HepG2 (cell line): ENCODE measurements around the gene ZFAND3. TPM values are rescaled to one million over a fixed set of nuclear protein-coding genes. Genes with fewer than 3 reads are reported as not detected.

Experiments used
- ATAC-seq: fragments of 200-7000 bp; cut with Tn5 transposase; 3 replicates; pipeline ENCODE4 v1.9.1; 2020; ENCODE audit warnings: mild to moderate bottlenecking, moderate library complexity
- BruUV-seq: library from RNA; stranded (reverse); fragments of 400-500 nt; replicated peaks from 2 replicates; lab custom pipeline; 2021; lab: Mats Ljungman, UMichigan
- CTCF ChIA-PET: fragments of 300-600 bp; formaldehyde crosslinking; extraction: SDS; loops from one replicate; lab custom pipeline; 2021; ENCODE audit warnings: low total read pairs, inconsistent platforms, low intra/inter-chr PET ratio; lab: Yijun Ruan, JAX
- POLR2A ChIA-PET: fragments of 350-600 bp; sonication (Branson Sonifier 250); formaldehyde crosslinking; loops from one replicate; lab custom pipeline; 2020; ENCODE audit warnings: antibody characterized with exemption, inconsistent platforms; lab: Yijun Ruan, JAX
- DNase-seq: peaks from one replicate; pipeline ENCODE4 v3.0.0-alpha.2; 2015; ENCODE audit warnings: low spot score
- FAIRE-seq: peaks from 3 replicates; lab custom pipeline; 2011; peaks lifted over from hg19 to GRCh38; lab: Jason Lieb, UNC
- H2AFZ ChIP-seq: one replicate; pipeline ENCODE4 v1.6.1; 2011; ENCODE audit warnings: low read length, inconsistent platforms
- H3K27ac ChIP-seq: fragments of 300-600 bp; 3 replicates; pipeline ENCODE4 v1.8.0; 2011; ENCODE audit warnings: mixed run types, mild to moderate bottlenecking, mixed read lengths, low read length, inconsistent platforms; ENCODE audit not compliant: insufficient read depth; ENCODE audit errors: extremely low read length
- H3K27me3 ChIP-seq, 2 experiments: fragments of 200-600 bp in 1 of 2; 2 replicates in 1 of 2; 3 replicates in 1 of 2; pipeline versions ENCODE4 v1.6.0 to v1.8.0; 2011; ENCODE audit warnings: low read length in 2 of 2, mild to moderate bottlenecking in 2 of 2, moderate library complexity in 2 of 2, inconsistent platforms in 1 of 2; ENCODE audit not compliant: insufficient read depth in 2 of 2, control insufficient read depth in 1 of 2
- H3K36me3 ChIP-seq, 2 experiments: fragments of 200-600 bp in 1 of 2; replicated peaks in 1 of 2; 2 replicates in 1 of 2; 3 replicates in 1 of 2; pipeline versions ENCODE4 v1.5.1 to v1.8.0; 2011; ENCODE audit warnings: low read length in 2 of 2, inconsistent platforms in 1 of 2; ENCODE audit not compliant: insufficient read depth in 2 of 2, control insufficient read depth in 1 of 2
- H3K4me1 ChIP-seq: 2 replicates; pipeline ENCODE4 v1.5.1; 2012; ENCODE audit warnings: low read length, inconsistent platforms; ENCODE audit not compliant: insufficient read depth
- H3K4me2 ChIP-seq: 2 replicates; pipeline ENCODE4 v1.6.0; 2011; ENCODE audit warnings: low read depth, low read length, inconsistent platforms
- H3K4me3 ChIP-seq, 3 experiments: fragments of 200-600 bp in 1 of 3; sonication (generic), shearing (Covaris generic) in 1 of 3; replicated peaks in 1 of 3; 2 replicates each; pipeline ENCODE4 v1.5.1; 2011 to 2016; ENCODE audit warnings: low read length in 3 of 3, inconsistent platforms in 2 of 3, low read depth in 2 of 3, mild to moderate bottlenecking in 2 of 3, control low read depth in 1 of 3, mixed read lengths in 1 of 3; ENCODE audit not compliant: insufficient read depth in 1 of 3
- H3K79me2 ChIP-seq: one replicate; pipeline ENCODE4 v1.6.1; 2011; ENCODE audit warnings: low read length, inconsistent platforms; ENCODE audit not compliant: insufficient read depth
- H3K9ac ChIP-seq: 2 replicates; pipeline ENCODE4 v1.6.0; 2011; ENCODE audit warnings: mild to moderate bottlenecking, low read depth, low read length, inconsistent platforms; ENCODE audit not compliant: insufficient read depth
- H3K9me3 ChIP-seq: 2 replicates; pipeline ENCODE4 v1.5.1; 2012; ENCODE audit warnings: mild to moderate bottlenecking, low read length
- H4K20me1 ChIP-seq: 2 replicates; pipeline ENCODE4 v1.6.0; 2011; ENCODE audit warnings: inconsistent platforms, mild to moderate bottlenecking, low read length, moderate library complexity; ENCODE audit not compliant: insufficient read depth
- CEBPG ChIP-seq: IDR thresholded peaks from 2 replicates; pipeline ENCODE4 v1.6.1; 2016
- DNMT3B ChIP-seq: conservative IDR thresholded peaks from 2 replicates; pipeline ENCODE4 v1.6.1; 2016; ENCODE audit warnings: missing biosample characterization, control low read depth
- FOSL2 ChIP-seq: sonication (generic); formaldehyde crosslinking; IDR thresholded peaks from 2 replicates; pipeline ENCODE4 v1.4.0; 2020; ENCODE audit warnings: missing genetic modification reagents
- FOXA3 ChIP-seq: IDR thresholded peaks from 2 replicates; pipeline ENCODE4 v1.6.1; 2016; ENCODE audit warnings: missing genetic modification reagents, missing compliant biosample characterization
- FOXK2 ChIP-seq: fragments of 450-650 bp; IDR thresholded peaks from 2 replicates; pipeline ENCODE4 v1.6.1; 2016
- GATAD2A ChIP-seq: IDR thresholded peaks from 2 replicates; pipeline ENCODE4 v1.6.1; 2016
- ISL2 ChIP-seq: sonication (generic); formaldehyde crosslinking; IDR thresholded peaks from 2 replicates; pipeline ENCODE4 v1.5.0; 2020; ENCODE audit warnings: missing genetic modification reagents
- NFIC ChIP-seq: IDR thresholded peaks from 2 replicates; pipeline ENCODE4 v1.6.1; 2012; ENCODE audit warnings: mild to moderate bottlenecking, low read length, inconsistent platforms
- NR2C2 ChIP-seq: sonication (generic); formaldehyde crosslinking; IDR thresholded peaks from 2 replicates; pipeline ENCODE4 v1.4.0; 2020; ENCODE audit warnings: missing genetic modification reagents, mild to moderate bottlenecking, moderate library complexity, borderline replicate concordance
- SOX6 ChIP-seq, 2 experiments: fragments of 450-650 bp in 1 of 2; sonication (generic) in 1 of 2; formaldehyde crosslinking in 1 of 2; IDR thresholded peaks; 2 replicates each; pipeline versions ENCODE4 v1.4.0 to v1.6.1; 2017 to 2020; ENCODE audit warnings: antibody characterized with exemption in 1 of 2, mild to moderate bottlenecking in 1 of 2, missing genetic modification reagents in 1 of 2
- U2AF1 ChIP-seq: fragments of 200-400 bp; formaldehyde crosslinking; optimal IDR thresholded peaks from 2 replicates; pipeline ENCODE3; 2017; ENCODE audit warnings: mild to moderate bottlenecking, low read depth, low read length
- ZNF3 ChIP-seq: IDR thresholded peaks from 2 replicates; pipeline ENCODE4 v1.7.0; 2017; ENCODE audit warnings: inconsistent platforms
- ZNF644 ChIP-seq: IDR thresholded peaks from 2 replicates; pipeline ENCODE4 v1.6.1; 2016; ENCODE audit warnings: low read depth
- ZZZ3 ChIP-seq: sonication (generic); formaldehyde crosslinking; IDR thresholded peaks from 2 replicates; pipeline ENCODE4 v1.4.0; 2020; ENCODE audit warnings: missing genetic modification reagents, mild to moderate bottlenecking, borderline replicate concordance
- WGBS: methylation state at CpG from one replicate; pipeline ENCODE4 v1.1.6; 2017; ENCODE audit warnings: low lambda C conversion rate; 5-methylcytosine and 5-hydroxymethylcytosine counted together
- in situ Hi-C: cut with HindIII; loops from 2 replicates; pipeline ENCODE4 v1.10.0; 2017; ENCODE audit warnings: low pct_unique_long_range_greater_than_20kb; ENCODE audit not compliant: extremely low pct_ligation_motif_present
- intact Hi-C: fragments of 100-400 bp; cut with micrococcal nuclease; formaldehyde crosslinking; loops from one replicate; pipeline ENCODE4 v1.10.0; 2022; ENCODE audit not compliant: unreplicated experiment
- polyA plus RNA-seq, 8 experiments: library from polyadenylated mRNA; depleted of rRNA in 3 of 8; stranded (reverse) in 7 of 8; unstranded in 1 of 8; fragments of >200 nt; fragmentation: Illumina TruSeq in 4 of 8; extraction: Trizol in 4 of 8; gene quantifications; 2 replicates each; pipeline versions ENCODE4 v1.2.1 to v1.2.3, GENCODE V29; 2011 to 2016; ENCODE audit warnings: low read depth in 4 of 8, missing spikeins in 1 of 8, mixed read lengths in 1 of 8; ENCODE audit not compliant: insufficient read depth in 1 of 8
- total RNA-seq, 5 experiments: library from RNA; depleted of rRNA; stranded (reverse); fragments of >200 nt; fragmentation: Illumina TruSeq; extraction: Trizol; gene quantifications; 2 replicates each; pipeline ENCODE4 v1.2.3, GENCODE V29; 2016; ENCODE audit warnings: low read depth in 1 of 5
- TF ChIP-seq, protein P1 (sequence below): sonication (generic); formaldehyde crosslinking; IDR thresholded peaks from 2 replicates; pipeline ENCODE4 v1.4.0; 2020; ENCODE audit warnings: mild to moderate bottlenecking, missing genetic modification reagents
- TF ChIP-seq, protein P2 (sequence below), 2 experiments: fragments of 450-650 bp in 1 of 2; sonication (generic) in 1 of 2; formaldehyde crosslinking; IDR thresholded peaks; 2 replicates each; pipeline versions ENCODE4 v1.5.0 to v1.8.0; 2020 to 2022; ENCODE audit warnings: mild to moderate bottlenecking in 1 of 2, missing genetic modification reagents in 1 of 2
- TF ChIP-seq, protein P3 (sequence below): sonication (generic); formaldehyde crosslinking; IDR thresholded peaks from 2 replicates; pipeline ENCODE4 v1.5.1; 2020; ENCODE audit warnings: mild to moderate bottlenecking, missing genetic modification reagents
- TF ChIP-seq, protein P4 (sequence below): sonication (generic); formaldehyde crosslinking; IDR thresholded peaks from 2 replicates; pipeline ENCODE4 v1.4.0; 2020; ENCODE audit warnings: mild to moderate bottlenecking, missing genetic modification reagents

Gene ZFAND3
- total and polyA plus RNA-seq, 2 of the 13 experiments (the other 11 are each of a cell fraction or from before 2014, with no cell fraction given): 16.4 to 17.1 TPM

DNA sequence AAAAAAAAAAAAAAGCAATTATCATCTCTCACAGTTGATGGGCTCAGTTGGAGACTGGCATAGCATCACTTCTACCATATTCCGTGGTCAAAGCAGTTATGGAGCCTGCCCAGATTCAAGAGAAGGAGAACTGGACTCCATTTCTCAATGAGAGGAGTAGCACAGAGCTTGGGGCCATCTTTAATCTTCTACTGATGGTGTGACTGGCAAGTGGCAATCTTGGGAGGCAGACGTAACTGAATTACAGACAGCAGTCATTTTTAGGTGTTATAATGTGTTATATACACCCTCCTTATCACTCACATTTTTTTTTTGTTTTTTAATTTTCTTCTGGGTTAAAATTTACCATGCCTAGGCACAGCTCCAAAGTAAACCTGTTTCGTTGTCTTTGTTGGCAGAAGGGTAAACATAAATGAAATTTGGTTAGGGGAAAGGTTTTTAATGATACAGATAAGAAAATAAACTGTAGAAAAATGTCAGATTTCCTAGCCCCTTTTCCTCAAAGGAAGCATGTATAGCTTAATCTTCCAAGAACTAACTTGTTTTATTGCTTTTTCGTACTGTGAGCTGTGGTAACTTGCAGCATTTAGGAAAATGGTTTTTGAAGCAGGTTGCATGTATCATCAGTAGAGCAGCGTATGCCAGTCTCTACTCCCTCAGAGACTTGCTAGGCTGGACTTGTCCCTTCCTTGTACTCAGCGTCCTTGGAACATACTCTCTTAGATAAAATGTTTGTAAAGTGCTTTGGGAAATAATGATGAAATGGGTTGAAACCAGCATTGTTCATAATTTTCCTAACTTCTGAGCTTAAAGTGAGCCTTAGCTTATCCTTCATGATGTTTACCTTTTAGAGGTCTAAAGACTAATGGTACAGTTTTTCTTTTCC lies 25.7 kb downstream of the ZFAND3 start:
- H3K27ac ChIP-seq: peak overlapping the region; percentile 22
- TF ChIP-seq, protein P1, sequence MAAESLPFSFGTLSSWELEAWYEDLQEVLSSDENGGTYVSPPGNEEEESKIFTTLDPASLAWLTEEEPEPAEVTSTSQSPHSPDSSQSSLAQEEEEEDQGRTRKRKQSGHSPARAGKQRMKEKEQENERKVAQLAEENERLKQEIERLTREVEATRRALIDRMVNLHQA (CRISPR knock-in tag): peak; percentile 80; the same call in 1 of the 2 replicates
- TF ChIP-seq FOXK2: no peak
- TF ChIP-seq DNMT3B: 0 out of 2 replicates have a peak, but pooled peaks have one; percentile 39
- TF ChIP-seq NFIC: peak; percentile 58; the same call in 1 of the 2 replicates
- 0 out of 2 replicates have a peak, but pooled peaks have one; percentile 27 for TF ChIP-seq NR2C2 (CRISPR knock-in tag)
- TF ChIP-seq ISL2 (CRISPR knock-in tag): 0 out of 2 replicates have a peak, but pooled peaks have one; percentile 21
- TF ChIP-seq CEBPG (CRISPR knock-in tag): peak; percentile 45; the same call in 1 of the 2 replicates
- TF ChIP-seq SOX6 (IDR thresholded peaks at IDR 0.05): no peak
- TF ChIP-seq SOX6 (CRISPR knock-in tag; IDR thresholded peaks at IDR 0.05): peak; percentile 55; the same call in 1 of the 2 replicates
- TF ChIP-seq ZNF644 (CRISPR knock-in tag): peak; percentile 80; the same call in 1 of the 2 replicates
- TF ChIP-seq, protein P2, sequence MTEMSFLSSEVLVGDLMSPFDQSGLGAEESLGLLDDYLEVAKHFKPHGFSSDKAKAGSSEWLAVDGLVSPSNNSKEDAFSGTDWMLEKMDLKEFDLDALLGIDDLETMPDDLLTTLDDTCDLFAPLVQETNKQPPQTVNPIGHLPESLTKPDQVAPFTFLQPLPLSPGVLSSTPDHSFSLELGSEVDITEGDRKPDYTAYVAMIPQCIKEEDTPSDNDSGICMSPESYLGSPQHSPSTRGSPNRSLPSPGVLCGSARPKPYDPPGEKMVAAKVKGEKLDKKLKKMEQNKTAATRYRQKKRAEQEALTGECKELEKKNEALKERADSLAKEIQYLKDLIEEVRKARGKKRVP (CRISPR knock-in tag; IDR thresholded peaks at IDR 0.05): peak in 1 of 2 experiments; percentile 94; a peak in 2 of 4 replicates
- peak; percentile 19; the same call in 1 of the 2 replicates for TF ChIP-seq FOSL2 (CRISPR knock-in tag)
- TF ChIP-seq U2AF1: no peak
- TF ChIP-seq GATAD2A (CRISPR knock-in tag): peak; percentile 73
- TF ChIP-seq ZZZ3: no peak
- peak; percentile 98 for TF ChIP-seq ZNF3 (CRISPR knock-in tag)
- TF ChIP-seq, protein P3, sequence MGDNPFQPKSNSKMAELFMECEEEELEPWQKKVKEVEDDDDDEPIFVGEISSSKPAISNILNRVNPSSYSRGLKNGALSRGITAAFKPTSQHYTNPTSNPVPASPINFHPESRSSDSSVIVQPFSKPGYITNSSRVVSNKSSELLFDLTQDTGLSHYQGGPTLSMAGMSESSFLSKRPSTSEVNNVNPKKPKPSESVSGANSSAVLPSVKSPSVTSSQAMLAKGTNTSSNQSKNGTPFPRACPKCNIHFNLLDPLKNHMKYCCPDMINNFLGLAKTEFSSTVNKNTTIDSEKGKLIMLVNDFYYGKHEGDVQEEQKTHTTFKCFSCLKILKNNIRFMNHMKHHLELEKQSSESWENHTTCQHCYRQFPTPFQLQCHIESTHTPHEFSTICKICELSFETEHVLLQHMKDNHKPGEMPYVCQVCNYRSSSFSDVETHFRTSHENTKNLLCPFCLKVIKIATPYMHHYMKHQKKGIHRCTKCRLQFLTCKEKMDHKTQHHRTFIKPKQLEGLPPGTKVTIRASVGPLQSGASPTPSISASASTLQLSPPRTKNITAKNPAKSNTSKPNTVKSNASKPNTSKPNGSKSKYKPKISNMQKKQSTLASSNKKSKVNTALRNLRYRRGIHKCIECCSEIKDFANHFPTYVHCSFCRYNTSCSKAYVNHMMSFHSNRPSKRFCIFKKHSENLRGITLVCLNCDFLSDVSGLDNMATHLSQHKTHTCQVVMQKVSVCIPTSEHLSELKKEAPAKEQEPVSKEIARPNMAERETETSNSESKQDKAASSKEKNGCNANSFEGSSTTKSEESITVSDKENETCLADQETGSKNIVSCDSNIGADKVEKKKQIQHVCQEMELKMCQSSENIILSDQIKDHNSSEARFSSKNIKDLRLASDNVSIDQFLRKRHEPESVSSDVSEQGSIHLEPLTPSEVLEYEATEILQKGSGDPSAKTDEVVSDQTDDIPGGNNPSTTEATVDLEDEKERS (CRISPR knock-in tag): peak; percentile 43; the same call in 1 of the 2 replicates
- TF ChIP-seq, protein P4, sequence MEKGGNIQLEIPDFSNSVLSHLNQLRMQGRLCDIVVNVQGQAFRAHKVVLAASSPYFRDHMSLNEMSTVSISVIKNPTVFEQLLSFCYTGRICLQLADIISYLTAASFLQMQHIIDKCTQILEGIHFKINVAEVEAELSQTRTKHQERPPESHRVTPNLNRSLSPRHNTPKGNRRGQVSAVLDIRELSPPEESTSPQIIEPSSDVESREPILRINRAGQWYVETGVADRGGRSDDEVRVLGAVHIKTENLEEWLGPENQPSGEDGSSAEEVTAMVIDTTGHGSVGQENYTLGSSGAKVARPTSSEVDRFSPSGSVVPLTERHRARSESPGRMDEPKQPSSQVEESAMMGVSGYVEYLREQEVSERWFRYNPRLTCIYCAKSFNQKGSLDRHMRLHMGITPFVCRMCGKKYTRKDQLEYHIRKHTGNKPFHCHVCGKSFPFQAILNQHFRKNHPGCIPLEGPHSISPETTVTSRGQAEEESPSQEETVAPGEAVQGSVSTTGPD: 0 out of 2 replicates have a peak, but pooled peaks have one; percentile 40
- TF ChIP-seq FOXA3: 0 out of 2 replicates have a peak, but pooled peaks have one; percentile 25

More for the DNA sequence above, 25.7 kb downstream of the ZFAND3 start:
- FAIRE-seq (no peak), DNase-seq (no peak), ATAC-seq (peak; percentile 68)
- in situ Hi-C loops: no loop called here
- ChIA-PET CTCF (no interaction called here), POLR2A (interaction anchor here (1.0 to 4.7 kb wide), 7 partner anchors 14 to 86 kb away, joined by 3 to 60 read pairs (median 4); partner anchors contain the start of gene ZFAND3)
- Histone ChIP-seq H3K9ac (peak overlapping the region; percentile 3; the same call in 1 of the 2 replicates), H3K27me3 (no peaks in the 10 kb centered on the region), H3K4me2 (peak overlapping the region; percentile 36), H3K9me3 (no peaks in the 10 kb centered on the region), H2AFZ (no peak overlapping the region), H3K79me2 (peaks cover 74% of the 10 kb centered on the region), H4K20me1 (peaks cover 21% of the 10 kb centered on the region), H3K4me3 (no peak overlapping the region), H3K36me3 (no peaks in the 10 kb centered on the region; a peak in 2 of 5 replicates), H3K4me1 (peaks cover 46% of the 10 kb centered on the region)
- intact Hi-C loops: no loop called here
- BruUV-seq: no TSS peak
- 67% methylated on average over 6 of the region's 6 CpGs for WGBS
